ENCODE results near the gene RNU6-8. TPM values are rescaled to one million over a fixed set of nuclear protein-coding genes. Genes with fewer than 3 reads are reported as not detected.

RNU6-8 gene
- total RNA-seq, 4 donors from 2014 or later: not detected

DNA sequence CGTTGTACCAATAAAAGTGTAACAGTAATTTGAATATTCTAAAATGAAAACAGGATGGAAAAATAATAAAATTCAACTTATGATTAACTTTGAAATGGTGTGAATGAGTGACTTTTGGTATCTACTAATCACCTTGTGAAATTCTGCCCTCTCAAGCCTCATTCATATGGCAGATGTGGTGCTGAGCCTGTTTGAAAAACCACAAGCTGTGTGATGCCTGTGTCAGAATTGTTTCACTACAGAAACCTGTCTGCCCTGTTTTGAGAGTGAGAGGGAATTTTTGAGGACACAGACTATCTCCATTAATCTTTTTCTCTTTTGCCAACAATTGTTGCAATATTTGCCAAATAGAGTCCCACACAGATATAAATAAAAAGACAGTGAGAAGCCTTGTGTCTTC, 5.2 kb downstream of the RNU6-8 start:
- no peak for TF ChIP-seq CTCF (IDR thresholded peaks at IDR 0.05)
- no peak for TF ChIP-seq POLR2A (IDR thresholded peaks at IDR 0.05)
- intact Hi-C loops (cut with DNase I; ENCODE audit: low total_unique reads): no loop called here
- DNase-seq (ENCODE audit: low spot score in 2 of 2): no peak
- WGBS, 2 donors: 42 to 47% methylated on average over 1 of the region's 1 CpG
- H3K4me3 ChIP-seq (ENCODE audit: low read depth, poor library complexity, severe bottlenecking): no peak overlapping the region

DNA sequence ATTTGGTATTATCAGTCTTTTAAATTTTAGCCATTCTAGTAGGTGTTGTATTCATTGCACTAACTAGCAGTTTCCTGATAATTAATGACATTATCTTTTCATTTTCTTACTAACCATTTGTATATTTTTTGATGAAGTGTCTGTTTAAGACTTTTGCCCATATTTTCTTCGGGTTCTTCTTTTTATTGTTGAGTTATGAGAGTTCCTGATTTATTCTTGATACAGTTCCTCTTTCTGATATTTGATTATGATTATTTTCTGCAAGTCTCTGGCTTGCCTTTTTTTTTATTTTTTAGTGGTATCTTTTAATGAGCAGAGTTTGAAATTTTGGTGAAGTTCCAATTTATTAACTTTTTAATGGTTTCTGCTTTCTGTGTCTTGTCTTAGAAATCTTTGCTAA, 7.4 kb downstream of the RNU6-8 start:
- TF ChIP-seq POLR2A (IDR thresholded peaks at IDR 0.05) (no peak), CTCF (IDR thresholded peaks at IDR 0.05) (no peak)
- no peak for DNase-seq (ENCODE audit: low spot score in 2 of 2)
- intact Hi-C loops (cut with DNase I; ENCODE audit: low total_unique reads): no loop called here
- H3K4me3 ChIP-seq (ENCODE audit: low read depth, poor library complexity, severe bottlenecking): no peak overlapping the region
- WGBS, 2 donors: 63 to 65% methylated on average over 1 of the region's 1 CpG

DNA sequence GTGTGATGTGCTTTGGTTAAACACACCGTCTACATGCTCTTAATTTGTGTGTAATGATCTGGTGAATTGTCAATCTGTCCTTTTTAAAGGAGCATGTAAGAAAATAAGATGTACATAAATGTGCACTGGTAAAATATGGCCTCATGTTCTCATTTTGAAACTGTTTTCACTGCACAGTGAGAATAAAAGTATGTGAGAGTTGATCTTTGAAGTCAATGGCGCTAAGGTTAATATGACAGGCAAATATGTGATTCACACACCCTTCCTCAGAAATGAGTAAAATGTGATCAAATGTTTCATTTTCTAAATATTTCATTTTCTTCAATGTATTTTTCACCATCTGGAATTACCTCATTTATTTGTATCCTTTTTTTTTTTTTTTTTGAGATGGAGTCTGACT, 9.5 kb downstream of the RNU6-8 start:
- no peak overlapping the region for H3K4me3 ChIP-seq (ENCODE audit: low read depth, poor library complexity, severe bottlenecking)
- TF ChIP-seq POLR2A (IDR thresholded peaks at IDR 0.05): no peak
- intact Hi-C loops (cut with DNase I; ENCODE audit: low total_unique reads): no loop called here
- no peak for DNase-seq (ENCODE audit: low spot score in 2 of 2)
- 83 to 85% methylated on average over 2 of the region's 2 CpGs for WGBS, 2 donors

GRCh38 chr14:32192712-32193373, 10.2 kb downstream of the RNU6-8 start:
- TF ChIP-seq CTCF (IDR thresholded peaks at IDR 0.05) (no peak), POLR2A (IDR thresholded peaks at IDR 0.05) (no peak)
- no peak for DNase-seq (ENCODE audit: low spot score in 2 of 2)
- WGBS, 2 donors: 84 to 88% methylated on average over 2 of the region's 2 CpGs
- no peak overlapping the region for H3K4me3 ChIP-seq (ENCODE audit: low read depth, poor library complexity, severe bottlenecking)
- intact Hi-C loops (cut with DNase I; ENCODE audit: low total_unique reads): no loop called here

DNA sequence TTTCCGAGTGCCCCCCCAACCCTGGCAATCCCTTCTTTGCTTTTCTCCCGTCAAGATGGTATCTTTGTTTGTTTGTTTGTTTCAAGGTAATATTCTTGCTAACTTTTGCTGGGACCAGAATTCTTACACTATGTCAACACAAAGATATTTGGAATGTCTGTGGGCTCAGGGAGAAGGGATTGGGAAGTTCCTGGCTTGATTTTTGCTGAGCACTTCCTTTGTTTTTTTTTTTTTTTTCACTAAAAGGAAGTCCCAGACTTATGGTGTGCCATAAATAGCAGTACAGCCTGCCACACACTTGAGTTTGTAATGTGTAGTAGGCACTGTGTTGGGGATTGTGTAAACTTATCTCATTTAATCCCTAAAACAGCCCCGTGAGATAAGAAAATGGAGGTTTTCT, 12.4 kb downstream of the RNU6-8 start:
- intact Hi-C loops (cut with DNase I; ENCODE audit: low total_unique reads): no loop called here
- H3K4me3 ChIP-seq (ENCODE audit: low read depth, poor library complexity, severe bottlenecking): no peak overlapping the region
- TF ChIP-seq CTCF (IDR thresholded peaks at IDR 0.05): no peak
- TF ChIP-seq POLR2A (IDR thresholded peaks at IDR 0.05): no peak
- DNase-seq (ENCODE audit: low spot score in 2 of 2): no peak
- WGBS, 2 donors: 66 to 72% methylated on average over 3 of the region's 3 CpGs

DNA sequence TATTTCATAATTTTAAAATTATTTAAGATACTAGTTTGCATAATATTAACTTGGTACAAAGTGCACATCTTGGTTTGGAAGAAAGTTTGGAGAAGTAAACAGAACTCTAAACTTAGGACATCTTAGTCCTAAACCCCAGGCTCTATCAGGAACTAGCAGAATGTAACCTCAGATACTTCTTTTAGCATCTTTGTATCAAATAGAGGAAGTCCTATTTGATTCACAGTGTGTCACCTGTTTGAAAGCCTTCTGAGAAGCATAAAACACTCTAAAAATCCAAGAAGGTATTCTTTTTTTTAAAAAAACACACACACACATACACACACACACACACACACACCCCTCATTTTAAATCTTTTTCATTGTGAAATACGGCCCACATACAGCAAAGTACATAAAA, 13.3 kb downstream of the RNU6-8 start:
- TF ChIP-seq POLR2A (IDR thresholded peaks at IDR 0.05) (no peak), CTCF (IDR thresholded peaks at IDR 0.05) (no peak)
- H3K4me3 ChIP-seq (ENCODE audit: low read depth, poor library complexity, severe bottlenecking): no peak overlapping the region
- intact Hi-C loops (cut with DNase I; ENCODE audit: low total_unique reads): no loop called here
- whole genome bisulfite sequencing, 2 donors: 78 to 90% methylated on average over 1 of the region's 1 CpG
- DNase-seq (ENCODE audit: low spot score in 2 of 2): no peak

Data from lower leg skin (tissue), 4 donors.